ENCODE data around the gene PCIF1. TPM values are rescaled to one million over a fixed set of nuclear protein-coding genes. Genes with fewer than 3 reads are reported as not detected.

Gene PCIF1
- total RNA-seq, 1 experiment from 2014 or later: 35.3 TPM

DNA sequence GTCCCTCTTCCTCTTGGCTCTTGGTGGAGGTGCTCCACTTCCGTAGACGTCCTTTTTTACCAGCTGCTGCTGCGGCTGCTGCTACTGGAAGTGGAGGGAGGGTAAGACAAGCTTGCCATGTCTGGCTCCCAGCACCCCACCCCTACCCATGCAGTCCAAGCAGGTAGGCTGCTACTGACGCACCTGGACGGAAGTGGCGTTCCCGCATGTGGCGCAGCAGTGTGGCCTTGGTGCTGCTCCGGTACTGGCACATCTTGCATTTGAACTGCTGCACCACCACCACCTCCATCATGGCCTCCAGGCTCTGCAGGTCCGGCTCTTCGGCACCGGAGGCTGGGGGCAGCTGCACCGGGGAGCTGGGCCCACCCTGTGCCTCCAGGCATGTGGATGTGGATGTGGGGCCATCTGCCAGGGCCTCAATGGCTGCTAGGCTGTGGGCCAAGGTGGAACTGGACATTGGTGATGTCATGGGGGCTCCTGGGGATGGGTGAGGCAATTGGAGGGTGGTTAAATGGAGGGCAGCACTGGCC, 33.1 kb downstream of the PCIF1 start:
- no peaks in the 10 kb centered on the region for H3K9me2 ChIP-seq (ENCODE audit: insufficient read depth)
- POLR2A ChIA-PET (ENCODE audit: unreplicated experiment): no interaction called here
- BruUV-seq (replicated peaks): no TSS peak
- H3K79me2 ChIP-seq (ENCODE audit: low read depth): peaks cover 16% of the 10 kb centered on the region
- peak in 1 of 2 experiments; percentile 16 for DNase-seq
- intact Hi-C loops (cut with micrococcal nuclease; ENCODE audit: unreplicated experiment): no loop called here
- no peaks in the 10 kb centered on the region for H3K27me3 ChIP-seq (ENCODE audit: insufficient read depth, low read depth)
- H3K9me3 ChIP-seq (ENCODE audit: insufficient read depth, low read depth): no peaks in the 10 kb centered on the region
- H3K4me1 ChIP-seq (replicated peaks; ENCODE audit: insufficient read depth): peaks cover 11% of the 10 kb centered on the region
- H3K4me2 ChIP-seq: no peak overlapping the region
- no peak for TF ChIP-seq EZH2 (IDR thresholded peaks at IDR 0.05; ENCODE audit: low read depth)
- TF ChIP-seq, protein P1, sequence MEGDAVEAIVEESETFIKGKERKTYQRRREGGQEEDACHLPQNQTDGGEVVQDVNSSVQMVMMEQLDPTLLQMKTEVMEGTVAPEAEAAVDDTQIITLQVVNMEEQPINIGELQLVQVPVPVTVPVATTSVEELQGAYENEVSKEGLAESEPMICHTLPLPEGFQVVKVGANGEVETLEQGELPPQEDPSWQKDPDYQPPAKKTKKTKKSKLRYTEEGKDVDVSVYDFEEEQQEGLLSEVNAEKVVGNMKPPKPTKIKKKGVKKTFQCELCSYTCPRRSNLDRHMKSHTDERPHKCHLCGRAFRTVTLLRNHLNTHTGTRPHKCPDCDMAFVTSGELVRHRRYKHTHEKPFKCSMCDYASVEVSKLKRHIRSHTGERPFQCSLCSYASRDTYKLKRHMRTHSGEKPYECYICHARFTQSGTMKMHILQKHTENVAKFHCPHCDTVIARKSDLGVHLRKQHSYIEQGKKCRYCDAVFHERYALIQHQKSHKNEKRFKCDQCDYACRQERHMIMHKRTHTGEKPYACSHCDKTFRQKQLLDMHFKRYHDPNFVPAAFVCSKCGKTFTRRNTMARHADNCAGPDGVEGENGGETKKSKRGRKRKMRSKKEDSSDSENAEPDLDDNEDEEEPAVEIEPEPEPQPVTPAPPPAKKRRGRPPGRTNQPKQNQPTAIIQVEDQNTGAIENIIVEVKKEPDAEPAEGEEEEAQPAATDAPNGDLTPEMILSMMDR (conservative IDR thresholded peaks at IDR 0.05): no peak
- CTCF ChIA-PET: no interaction called here
- H3F3A ChIP-seq (ENCODE audit: insufficient read depth, low read depth): peaks cover 13% of the 10 kb centered on the region
- peaks cover 12% of the 10 kb centered on the region; the same call in 1 of the 2 replicates for H3K36me3 ChIP-seq (ENCODE audit: low read depth)
- no peak overlapping the region for H3K27ac ChIP-seq
- no peak overlapping the region for H2AFZ ChIP-seq
- H4K20me1 ChIP-seq (ENCODE audit: insufficient read depth): no peaks in the 10 kb centered on the region
- H3K4me3 ChIP-seq: no peak overlapping the region

DNA sequence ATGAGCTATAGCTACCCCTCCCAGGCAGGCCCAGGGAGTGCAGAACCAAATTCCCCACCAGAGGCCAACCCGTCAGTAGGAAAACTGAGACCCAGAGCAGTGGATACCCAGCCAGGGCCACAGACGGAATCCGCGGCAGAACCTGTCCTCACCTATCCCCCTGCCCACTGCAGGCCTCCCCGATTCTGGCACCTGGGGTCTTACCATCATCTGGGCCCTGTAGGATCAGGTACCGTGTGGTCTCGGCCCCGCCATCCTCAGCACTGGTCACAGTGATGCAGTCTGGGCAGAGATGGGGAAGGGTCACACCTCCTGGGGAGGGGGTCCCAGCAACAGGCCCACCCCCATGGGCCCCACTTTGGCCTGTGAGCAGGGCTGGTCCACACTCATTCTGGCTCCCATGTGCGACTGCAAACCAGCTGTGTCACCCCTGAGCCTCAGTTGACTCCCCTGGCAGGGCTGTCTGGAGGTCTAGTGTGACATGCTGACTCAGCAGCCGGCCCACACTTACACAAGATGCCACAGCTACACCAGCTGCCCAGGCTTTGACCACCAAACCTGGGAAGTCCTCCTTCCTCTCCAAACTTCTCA, 33.7 kb downstream of the PCIF1 start:
- CTCF ChIA-PET: no interaction called here
- POLR2A ChIA-PET (ENCODE audit: unreplicated experiment): interaction anchor here (0.7 kb wide), 1 partner anchor 170 kb away, joined by 8 read pairs; no protein-coding TSS in a partner anchor
- no TSS peak for BruUV-seq (replicated peaks)
- peaks cover 18% of the 10 kb centered on the region for H3F3A ChIP-seq (ENCODE audit: insufficient read depth, low read depth)
- peaks cover 16% of the 10 kb centered on the region for H3K79me2 ChIP-seq (ENCODE audit: low read depth)
- no peaks in the 10 kb centered on the region for H3K9me2 ChIP-seq (ENCODE audit: insufficient read depth)
- H2AFZ ChIP-seq: no peak overlapping the region
- no peak overlapping the region for H3K27ac ChIP-seq
- H3K27me3 ChIP-seq (ENCODE audit: insufficient read depth, low read depth): no peaks in the 10 kb centered on the region
- H3K9me3 ChIP-seq (ENCODE audit: insufficient read depth, low read depth): no peaks in the 10 kb centered on the region
- no peak overlapping the region for H3K4me3 ChIP-seq
- no peaks in the 10 kb centered on the region for H4K20me1 ChIP-seq (ENCODE audit: insufficient read depth)
- H3K4me1 ChIP-seq (replicated peaks; ENCODE audit: insufficient read depth): peaks cover 17% of the 10 kb centered on the region
- peaks cover 12% of the 10 kb centered on the region; the same call in 1 of the 2 replicates for H3K36me3 ChIP-seq (ENCODE audit: low read depth)
- no peak for TF ChIP-seq EZH2 (IDR thresholded peaks at IDR 0.05; ENCODE audit: low read depth)
- TF ChIP-seq, protein P1 (conservative IDR thresholded peaks at IDR 0.05): no peak
- H3K4me2 ChIP-seq: no peak overlapping the region
- intact Hi-C loops (cut with micrococcal nuclease; ENCODE audit: unreplicated experiment): no loop called here
- DNase-seq: peak in 1 of 2 experiments; percentile 29

DNA sequence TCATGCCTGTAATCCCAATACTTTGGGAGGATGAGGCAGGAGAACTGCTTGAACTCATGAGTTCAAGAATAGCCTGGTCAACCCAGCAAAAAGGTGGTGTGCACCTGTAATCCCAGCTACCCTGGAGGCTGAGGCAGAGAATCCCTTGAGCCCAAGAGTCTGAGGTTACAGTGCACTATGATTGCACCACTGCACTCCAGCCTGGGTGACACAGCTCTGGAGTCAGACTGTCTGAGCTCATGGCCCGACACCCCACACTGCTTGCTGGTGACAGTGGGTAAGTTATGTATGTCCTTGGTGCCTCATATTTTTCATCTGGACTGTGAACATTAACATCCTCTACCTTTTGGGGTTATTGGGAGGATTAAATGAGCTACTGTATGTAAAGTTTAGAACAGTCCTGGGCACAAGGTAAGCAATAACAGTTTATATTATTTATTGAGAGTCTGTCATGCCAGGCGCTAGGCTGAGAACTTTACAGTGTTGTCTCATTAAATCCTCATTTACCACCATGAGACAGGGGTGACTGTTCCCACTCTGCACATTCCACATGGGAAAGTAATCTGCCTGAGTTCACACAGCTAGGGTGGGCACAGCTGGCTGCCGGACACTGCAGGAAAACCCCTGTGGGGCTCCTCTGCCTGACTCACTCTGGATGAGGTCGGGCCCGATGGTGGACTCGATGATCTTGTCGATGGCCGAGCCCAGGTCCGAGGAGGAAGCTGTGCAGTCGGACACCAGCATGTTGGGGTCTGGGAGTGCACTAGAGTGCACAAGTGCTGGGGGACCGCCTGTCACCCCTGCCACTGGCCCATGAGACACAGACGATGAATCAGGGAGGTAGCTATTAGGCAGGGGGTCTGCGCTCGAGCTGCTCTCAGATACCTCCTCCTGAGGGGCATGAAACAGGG, 34.6 kb downstream of the PCIF1 start:
- TF ChIP-seq, protein P1 (conservative IDR thresholded peaks at IDR 0.05): no peak
- TF ChIP-seq EZH2 (IDR thresholded peaks at IDR 0.05; ENCODE audit: low read depth): no peak
- H3K4me1 ChIP-seq (replicated peaks; ENCODE audit: insufficient read depth): peaks cover 24% of the 10 kb centered on the region
- DNase-seq: peak in 1 of 2 experiments; percentile 33
- H3K4me3 ChIP-seq: no peak overlapping the region
- no peak overlapping the region for H3K27ac ChIP-seq
- H3K27me3 ChIP-seq (ENCODE audit: insufficient read depth, low read depth): no peaks in the 10 kb centered on the region
- peaks cover 8% of the 10 kb centered on the region; the same call in 1 of the 2 replicates for H3K36me3 ChIP-seq (ENCODE audit: low read depth)
- BruUV-seq (replicated peaks): no TSS peak
- ChIA-PET POLR2A (ENCODE audit: unreplicated experiment) (interaction anchor here (0.7 kb wide), 1 partner anchor 171 kb away, joined by 8 read pairs; no protein-coding TSS in a partner anchor), CTCF (interaction anchor here (0.6 to 2.1 kb wide), 10 partner anchors 10 to 516 kb away, joined by 3 to 9 read pairs (median 3); no protein-coding TSS in a partner anchor)
- intact Hi-C loops (cut with micrococcal nuclease; ENCODE audit: unreplicated experiment): no loop called here
- H3K9me2 ChIP-seq (ENCODE audit: insufficient read depth): no peaks in the 10 kb centered on the region
- no peak overlapping the region for H2AFZ ChIP-seq
- H3F3A ChIP-seq (ENCODE audit: insufficient read depth, low read depth): peaks cover 24% of the 10 kb centered on the region
- peaks cover 16% of the 10 kb centered on the region for H3K79me2 ChIP-seq (ENCODE audit: low read depth)
- H3K4me2 ChIP-seq: peak overlapping the region; percentile 87
- H3K9me3 ChIP-seq (ENCODE audit: insufficient read depth, low read depth): no peaks in the 10 kb centered on the region
- no peaks in the 10 kb centered on the region for H4K20me1 ChIP-seq (ENCODE audit: insufficient read depth)
